Stimulated activated CD8-positive, alpha-beta memory T cell treated with anti-CD3 and anti-CD28 coated beads, Interleukin-15, amount 100 ng/mL, for 48 hours (primary cell): ENCODE data around the gene EPS8L2.

Experiments used
- DNase-seq, 2 donors: peaks; one replicate each; pipeline ENCODE4 v3.0.0-alpha.2; 2020; ENCODE audit warnings: low read depth in 2 of 2

EPS8L2 gene

DNA sequence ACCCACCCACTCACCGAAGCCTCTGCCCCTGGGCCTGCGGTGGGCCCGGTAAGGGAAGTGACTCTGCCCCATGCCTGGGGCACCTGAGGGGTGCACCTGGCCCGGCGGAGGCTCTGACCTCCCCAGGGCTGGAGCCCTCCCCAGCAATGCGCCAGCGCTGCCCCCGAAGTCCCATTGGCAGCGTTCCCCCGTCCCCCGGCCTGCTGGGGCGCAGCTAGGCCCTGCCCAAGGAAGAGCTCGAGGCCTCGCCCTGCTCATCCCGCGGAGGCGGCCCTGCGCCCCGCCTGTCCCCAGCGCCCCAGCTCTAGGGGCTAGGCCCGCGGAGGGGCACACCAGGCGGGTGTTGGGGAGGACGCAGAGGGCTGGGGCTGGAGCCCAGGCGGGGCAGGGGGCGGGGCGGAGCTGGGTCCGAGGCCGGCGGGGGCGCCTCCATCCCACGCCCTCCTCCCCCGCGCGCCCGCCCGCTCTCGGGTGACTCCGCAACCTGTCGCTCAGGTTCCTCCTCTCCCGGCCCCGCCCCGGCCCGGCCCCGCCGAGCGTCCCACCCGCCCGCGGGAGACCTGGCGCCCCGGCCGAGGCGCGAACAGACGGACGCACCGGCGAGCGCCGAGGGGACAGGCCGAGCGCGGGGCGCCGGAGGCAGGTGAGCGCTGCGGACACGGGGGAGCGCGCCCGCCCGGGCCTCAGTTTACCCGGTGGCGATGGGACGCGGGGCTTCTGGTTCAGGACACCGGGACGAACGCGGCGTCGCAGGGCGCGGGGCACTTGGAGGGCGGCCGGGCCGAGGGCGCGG is at the start of gene EPS8L2:
TSS of gene EPS8L2 (plus strand) at position 586 of the 793 bp plus-strand sequence. CDS start 3,177 bp downstream, outside the sequence.
- no peak for DNase-seq

DNA sequence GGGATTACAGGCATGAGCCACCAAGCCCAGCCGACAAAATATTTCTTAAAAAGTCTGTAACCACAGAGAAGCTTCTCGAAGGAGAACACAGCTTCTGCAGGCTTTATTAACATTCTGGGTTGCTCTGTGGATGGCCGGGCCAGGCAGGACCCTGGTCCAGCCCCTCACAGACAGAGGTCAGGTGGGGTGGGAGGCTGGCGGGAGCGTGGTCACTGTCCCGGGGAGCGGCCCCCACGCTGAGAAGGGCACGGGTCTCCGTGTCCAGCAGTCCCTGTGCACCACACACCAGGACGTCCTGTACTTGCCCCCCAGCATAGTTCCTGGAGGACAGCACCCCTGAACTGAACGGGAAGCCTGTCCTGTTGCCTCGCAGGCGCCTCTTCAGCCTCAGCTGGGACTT is 49.6 kb upstream of the EPS8L2 start:
- DNase-seq = no peak

DNA sequence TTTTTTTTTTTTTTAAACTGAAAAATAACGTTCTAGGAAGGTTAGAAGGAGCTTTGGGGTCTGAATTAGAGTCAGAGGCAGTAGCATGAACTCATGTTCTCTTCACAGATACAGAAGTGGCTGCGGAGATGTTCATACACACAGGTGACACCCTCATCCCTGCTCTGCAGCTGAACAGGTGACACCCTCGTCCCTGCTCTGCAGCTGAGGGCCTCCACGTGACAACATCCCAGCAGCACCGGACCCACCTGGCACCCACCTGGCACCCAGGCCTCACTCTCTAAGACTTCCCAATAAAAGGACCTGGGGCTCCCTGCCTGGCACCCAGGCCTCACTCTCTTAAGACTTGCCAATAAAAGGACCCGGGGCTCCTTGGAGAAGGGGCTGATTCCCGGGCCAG is 49.2 kb upstream of the EPS8L2 start:
- DNase-seq = no peak

DNA sequence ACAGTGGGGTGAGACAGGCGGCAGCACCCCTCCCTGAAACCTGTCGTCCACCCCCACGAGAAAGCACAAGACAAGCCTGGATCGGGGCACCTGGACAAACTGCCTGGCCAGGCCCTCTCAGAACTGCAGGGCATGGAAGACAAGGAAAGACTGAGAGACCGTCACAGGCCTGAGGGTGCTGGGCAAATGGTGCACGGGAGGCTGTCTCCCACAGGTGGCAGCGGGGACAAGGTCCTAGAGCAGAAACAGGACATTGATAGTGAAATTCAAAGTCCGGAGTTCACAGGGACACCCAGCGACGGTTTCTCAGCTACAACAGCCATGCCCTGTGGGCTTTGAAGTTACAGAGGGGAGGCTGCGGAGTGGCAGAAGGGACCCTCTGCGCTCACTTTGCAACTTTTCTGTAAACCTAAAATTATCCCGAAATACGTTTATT is 48.3 kb upstream of the EPS8L2 start:
- DNase-seq = no peak

DNA sequence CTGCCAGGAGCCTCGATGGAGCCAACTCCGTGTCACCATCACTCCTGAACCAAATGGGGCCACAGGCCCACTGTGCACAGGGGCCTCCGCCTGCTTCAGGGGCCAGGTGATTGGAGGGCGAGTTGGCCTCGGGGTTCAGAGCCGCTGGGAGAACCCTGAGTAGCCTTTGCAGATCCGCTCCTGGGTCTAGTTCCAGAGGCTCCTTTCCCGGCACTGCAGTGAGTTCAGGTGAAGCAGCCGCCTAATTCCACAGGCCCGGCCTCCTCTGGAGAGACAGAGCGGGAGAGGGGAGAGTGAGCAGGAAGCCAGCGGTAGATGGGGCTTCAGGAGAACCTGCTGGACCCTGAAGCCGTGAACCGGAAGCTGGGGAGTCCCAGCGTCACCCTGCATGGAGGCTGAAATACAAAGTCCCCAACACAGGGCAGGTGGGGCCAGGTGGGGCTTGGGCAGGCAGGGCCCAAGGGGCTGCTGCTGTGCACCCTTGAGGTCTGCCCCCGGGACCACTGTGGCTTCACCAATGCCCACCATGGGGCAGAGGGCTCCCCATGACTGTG is 46.4 kb upstream of the EPS8L2 start:
- no peak for DNase-seq

DNA sequence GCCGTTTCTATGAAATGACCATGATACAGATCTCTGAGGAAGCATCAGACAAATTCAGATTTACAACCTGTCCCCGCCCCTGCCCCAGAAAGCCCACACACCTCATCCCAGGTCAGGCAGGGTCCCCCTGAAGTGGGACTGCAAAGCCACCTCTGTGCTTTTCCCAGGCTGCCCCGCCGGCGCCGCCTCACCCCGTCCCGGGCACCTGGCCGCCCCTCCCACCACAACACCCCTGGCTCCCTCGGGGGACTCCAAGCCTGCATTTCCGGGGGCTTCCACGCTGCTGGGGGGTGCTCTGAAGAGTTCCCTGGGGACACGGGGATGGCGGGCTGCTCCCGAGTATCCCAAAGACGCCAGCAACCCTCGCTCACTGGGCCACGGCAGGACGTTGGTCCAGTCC is 45.8 kb upstream of the EPS8L2 start:
- no peak for DNase-seq

DNA sequence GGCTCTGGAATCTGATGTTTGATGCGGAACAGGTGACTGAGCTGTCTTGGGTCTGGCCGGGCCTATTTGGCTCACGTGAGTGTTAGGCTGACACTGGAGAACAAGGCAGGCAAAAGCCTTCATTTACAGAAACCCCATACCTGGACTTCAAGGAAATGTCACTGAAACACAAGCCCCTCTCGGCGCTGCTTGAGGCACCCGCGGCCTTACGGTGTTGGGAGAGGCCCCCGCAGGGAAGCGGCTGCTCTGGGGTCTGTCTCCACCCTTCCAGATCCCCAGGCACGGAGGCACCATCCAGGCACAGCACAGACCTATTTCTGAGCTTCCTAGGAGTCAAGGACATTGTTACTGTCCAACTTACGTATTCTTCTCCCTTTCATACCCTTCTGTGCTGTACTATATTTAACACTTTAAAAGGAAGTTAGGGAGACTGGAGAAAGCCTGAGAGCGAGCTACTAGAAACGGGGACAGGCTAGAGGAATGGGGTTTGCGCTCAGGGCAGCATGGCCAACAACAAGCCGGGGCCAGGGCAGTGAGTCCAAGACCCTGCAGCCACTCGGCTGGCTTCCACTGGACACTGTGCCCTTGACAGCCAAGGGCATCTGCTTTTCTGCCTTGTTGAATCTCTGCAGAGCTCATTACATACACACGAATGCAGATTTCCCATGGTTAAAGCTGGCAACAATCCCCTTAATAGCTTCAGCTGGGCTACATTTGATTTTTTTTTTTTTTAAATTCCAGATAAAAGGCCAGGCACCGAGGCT is 45.2 kb upstream of the EPS8L2 start:
- DNase-seq = no peak

DNA sequence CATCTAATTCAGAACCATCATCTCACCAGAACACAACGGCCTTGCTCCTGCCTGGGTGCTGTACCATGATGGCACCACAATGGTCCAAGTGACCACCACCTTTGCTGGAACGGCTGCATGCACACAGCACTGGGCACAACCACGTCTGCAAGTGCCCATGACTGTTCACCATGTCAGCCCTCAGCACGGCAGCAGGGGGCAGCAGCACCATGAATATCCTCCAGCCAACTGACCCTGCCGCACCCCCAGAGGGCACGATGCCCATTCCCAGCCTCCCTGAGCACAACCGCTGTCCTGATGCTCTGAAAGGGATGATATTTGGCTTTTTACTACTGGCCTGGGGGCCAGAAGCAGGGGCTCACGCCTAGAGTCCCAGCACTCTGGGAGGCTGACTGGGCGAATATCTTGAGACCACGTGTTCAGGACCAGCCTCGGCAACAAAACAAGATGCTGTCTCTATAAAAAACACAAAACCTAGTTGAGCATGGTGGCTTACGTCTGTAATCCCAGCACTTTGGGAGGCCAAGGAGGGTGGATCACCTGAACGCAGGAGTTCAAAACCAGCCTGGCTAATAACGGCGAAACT is 43.2 kb upstream of the EPS8L2 start:
- DNase-seq = no peak

DNA sequence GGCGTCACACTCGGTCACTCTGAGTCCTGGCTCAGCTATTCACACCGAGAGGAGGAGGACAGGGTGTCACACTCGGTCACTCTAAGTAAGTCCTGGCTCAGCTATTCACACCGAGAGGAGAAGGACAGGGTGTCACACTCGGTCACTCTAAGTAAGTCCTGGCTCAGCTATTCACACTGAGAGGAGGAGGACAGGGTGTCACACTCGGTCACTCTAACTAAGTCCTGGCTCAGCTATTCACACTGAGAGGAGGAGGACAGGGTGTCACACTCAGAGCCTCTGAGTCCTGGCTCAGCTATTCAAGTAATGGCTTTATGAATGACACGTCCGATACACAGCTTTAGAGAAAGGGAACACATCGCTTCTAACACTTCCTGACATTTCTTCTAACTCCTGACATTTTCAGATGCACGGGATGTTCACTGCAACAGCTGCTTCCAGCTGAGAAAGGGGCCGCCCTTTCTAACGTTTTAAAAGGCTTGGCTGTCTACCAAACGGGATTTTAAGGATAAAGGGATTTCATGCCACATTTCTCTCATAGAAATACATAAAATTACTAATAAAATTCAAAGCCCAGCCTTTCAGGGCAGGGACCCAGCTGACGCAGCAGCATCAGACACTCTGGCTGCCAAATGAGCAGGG is 40.8 kb upstream of the EPS8L2 start:
- no peak for DNase-seq

DNA sequence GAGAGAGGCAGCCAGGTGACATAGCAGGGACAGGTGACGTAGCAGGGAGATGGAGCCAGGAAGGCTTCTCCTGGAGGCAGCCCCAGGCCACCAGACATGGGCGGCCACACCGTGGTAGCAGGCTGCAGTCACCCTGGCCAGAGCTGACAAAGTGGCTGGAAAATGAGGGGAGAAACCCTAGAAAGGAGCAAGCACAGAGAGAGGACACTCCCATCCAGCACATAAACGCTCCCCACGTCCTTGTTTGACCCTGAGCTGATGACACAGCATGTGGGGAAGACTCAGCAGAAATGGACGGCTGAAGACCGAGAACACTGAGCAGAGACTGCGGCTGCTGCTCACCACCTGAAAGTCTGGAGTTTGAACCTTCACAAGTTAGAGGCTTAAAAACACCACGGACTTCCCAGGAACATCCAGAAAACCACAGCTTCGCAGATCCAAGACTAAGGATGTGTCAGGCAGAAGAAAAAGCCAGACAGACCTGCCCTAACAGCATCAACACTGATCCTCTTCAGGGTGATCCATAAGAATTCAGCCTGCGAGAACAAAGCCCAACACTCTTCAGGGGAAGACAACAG is 40.2 kb upstream of the EPS8L2 start:
- DNase-seq = no peak

DNA sequence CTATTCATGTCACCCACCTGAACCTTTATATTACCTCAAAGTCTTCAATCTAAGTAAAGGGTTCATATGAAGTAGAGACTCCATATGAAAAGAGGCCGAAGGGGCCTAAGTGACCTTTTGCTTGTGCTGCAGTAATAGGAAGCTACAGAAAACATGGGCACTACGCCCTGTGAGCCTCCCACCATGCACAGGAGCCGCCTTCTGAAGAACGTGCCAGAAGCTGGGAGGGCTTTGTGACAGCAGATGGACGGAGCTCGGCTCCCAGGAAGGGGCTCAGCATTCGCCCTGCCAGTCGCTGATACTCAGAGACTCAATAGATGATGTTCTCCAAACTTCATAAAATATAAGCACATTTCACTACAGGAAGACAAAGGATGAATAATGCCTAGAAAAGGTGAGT is 32.2 kb upstream of the EPS8L2 start:
- DNase-seq = no peak

DNA sequence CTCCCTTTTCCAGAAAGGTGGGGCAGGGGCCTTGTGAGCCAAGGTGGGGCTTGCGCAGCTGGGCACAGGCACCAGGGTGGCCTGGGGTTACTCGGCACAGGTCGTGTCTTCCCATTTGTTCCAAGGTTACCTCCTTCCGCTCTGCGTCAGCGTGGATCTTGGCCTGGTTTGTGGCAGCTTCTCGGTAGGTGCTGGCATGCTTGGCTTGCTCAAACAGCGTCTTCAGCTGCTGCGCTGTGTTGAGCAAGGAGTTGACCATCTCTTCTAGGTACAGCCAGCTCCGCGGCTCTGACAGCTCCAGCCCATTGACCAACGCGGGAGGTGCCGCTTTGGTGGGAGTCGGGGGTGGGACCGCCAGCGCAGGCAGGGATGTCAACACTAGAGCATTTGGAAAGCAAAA is 31.6 kb upstream of the EPS8L2 start:
- no peak for DNase-seq

DNA sequence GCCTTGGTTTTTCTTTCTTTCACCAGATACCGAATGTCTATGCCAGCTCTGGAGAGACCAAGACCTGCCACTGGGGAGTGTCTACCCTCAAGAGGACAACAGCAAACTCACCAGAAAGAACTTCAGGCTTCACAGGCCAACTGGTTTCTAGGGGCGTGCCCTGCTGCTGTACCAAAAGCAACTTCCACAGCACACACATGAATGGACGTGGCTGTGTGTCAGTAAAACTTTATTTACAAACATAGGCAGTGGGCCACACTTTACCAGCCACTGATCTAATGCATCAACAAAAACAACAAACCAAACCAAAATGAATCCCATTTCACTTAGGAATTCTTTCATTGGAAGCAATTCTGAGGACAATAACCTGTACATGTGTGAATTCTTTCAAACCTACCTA is 27.7 kb upstream of the EPS8L2 start:
- no peak for DNase-seq

DNA sequence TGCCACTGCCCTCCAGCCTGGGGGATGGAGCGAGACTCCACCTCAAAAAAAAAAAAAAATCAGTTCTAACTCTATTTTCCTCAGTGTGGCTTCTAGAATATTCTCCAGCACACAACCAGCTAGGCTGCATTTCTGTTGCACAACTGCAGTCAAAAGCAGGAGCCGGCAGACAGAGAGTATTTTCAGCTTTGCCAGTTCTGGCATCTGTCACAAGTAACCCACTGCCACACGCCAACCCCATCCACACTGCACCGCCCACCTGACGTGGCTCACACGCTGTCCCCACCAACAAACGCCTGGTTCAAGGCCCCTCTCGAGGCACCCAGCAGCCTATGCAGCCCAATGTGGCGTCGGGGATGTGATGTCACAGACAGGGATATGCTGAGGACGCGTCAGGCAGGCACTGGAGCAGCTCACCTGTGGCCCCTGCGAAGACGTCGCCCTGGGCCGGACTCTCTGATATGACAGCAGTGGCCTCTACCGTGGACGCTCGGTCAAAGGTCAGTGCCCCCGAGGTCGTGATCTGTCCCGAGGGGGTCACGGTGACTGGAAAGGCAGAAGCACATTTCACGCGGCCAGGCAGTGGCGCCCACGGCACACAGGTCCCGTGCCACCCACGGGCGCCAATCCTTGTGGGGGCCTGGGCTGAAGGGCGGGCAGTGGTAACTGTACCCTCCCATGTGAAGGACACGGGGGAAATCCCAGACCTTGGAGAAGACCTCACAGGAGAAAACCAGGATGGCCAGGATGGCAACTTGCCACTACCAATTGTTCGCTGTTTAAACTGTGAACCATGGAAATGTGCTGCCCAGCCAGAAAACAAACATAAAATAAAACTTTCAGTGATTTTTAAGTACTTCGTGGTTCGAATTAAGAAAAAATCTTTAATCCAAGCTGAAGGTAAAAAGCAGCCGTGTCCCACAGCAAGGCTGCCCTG is 26.5 kb upstream of the EPS8L2 start:
- no peak for DNase-seq

DNA sequence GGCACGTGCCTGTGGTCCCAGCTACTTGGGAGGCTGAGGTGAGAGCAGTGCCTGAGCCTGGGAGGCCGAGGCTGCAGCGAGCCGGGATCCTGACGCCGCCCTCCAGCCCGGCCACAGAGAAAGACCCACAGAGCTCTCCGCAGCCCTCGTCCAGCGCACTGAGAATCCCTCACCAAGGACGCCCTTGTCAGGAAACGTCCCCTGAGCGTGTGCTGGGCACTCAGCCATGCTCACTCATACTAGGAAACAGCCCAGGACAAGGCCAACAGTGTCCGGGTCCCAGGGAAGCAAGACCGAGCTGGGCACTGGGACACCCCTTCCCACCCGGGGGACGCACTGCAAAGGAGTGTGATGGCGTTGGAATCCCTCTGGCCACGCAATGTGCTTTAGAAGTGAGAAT is 25.6 kb upstream of the EPS8L2 start:
- no peak for DNase-seq

DNA sequence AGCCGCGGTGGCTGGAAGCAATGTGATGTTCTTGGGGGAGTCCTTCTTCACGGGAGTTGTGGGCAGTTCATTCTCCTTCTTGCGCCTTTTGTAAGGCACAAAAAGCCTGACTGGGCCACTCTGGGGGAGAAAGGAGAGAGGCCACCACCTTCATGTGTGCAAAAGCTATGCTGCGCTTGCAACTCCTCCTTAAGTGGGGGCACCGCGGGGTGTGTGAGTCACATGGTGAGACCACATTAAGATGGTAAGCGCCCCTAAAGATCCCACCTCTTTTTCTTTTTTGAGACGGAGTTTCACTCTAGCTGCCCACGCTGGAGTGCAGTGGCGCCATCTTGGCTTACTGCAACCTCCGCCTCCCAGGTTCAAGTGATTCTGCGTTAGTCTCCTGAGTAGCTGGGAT is 25.1 kb upstream of the EPS8L2 start:
- DNase-seq = peak; percentile 31 to 49

DNA sequence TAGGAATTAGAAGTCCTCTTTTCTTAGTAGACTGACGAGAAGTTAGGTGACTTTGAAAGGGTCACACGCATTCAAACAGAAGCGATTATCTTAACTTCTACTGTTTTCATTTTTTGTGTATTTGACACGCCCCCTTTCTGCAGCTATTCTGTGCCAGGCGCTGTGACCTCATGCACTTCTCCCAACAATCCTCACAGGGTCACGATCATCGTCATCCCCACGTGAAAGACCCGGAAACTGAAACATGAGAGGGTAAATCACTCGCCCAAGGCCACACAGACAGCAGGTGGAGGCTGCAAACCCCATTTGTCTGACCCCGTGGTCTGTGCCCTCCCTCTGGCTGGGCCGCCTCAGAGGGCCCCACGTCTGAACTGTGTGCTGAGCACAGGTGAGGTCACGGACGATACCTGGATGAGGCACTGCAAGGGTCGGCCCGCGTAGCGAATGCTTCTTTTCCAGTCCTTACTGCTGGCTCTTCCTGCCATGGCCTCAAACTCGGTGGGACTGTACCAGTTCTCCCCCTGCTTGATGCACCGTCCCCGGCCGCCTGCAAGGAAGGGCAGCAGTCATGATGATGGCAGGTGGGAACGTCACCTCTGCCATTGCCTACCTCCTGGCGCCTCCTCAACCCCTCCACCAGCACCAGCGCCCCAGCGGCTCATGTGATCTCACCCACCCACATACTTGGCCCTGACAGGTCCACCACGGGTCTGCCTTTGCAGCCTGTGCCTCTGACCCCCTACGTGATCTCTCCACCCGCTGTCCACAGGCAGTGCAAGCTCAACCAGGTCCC is 19.4 kb upstream of the EPS8L2 start:
- DNase-seq = no peak

DNA sequence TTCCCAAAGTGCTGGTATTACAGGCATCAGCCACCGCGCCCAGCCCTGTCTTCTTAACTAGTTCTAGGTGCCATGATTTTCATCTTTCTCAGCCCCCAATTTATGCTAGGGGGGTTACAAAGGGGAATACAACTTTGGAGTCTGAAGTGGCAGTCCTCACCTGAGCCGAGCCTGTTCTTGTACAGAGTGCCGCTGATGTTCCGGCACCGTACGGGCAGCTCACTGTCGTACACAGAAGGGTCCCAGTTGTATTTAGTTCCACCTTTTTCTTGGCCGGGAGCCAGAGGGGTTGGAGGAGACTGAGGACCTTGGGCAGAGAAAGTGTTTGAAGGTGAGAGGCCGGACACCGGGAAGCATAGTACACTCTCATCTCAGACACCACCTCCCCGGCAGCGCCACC is 18.3 kb upstream of the EPS8L2 start:
- DNase-seq = no peak

DNA sequence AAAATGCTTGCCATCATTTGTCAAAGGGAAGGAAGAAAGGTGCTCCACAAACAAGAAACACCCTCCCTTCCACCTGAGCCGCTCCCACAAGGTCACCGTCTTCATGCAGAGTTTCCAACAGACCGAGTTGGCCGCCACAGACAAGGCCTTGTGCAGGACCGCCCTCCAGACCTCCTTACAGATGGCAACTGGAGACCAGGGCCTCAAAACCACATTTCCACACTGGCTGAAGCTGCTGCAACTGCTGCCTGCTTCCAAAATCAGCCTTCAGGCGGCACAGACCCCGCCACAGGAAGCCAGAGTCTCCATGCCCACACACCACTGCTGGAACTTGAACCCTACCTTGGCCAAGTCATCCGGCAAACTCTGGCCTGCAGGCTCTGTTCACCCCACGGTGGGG is 17.4 kb upstream of the EPS8L2 start:
- DNase-seq = no peak

DNA sequence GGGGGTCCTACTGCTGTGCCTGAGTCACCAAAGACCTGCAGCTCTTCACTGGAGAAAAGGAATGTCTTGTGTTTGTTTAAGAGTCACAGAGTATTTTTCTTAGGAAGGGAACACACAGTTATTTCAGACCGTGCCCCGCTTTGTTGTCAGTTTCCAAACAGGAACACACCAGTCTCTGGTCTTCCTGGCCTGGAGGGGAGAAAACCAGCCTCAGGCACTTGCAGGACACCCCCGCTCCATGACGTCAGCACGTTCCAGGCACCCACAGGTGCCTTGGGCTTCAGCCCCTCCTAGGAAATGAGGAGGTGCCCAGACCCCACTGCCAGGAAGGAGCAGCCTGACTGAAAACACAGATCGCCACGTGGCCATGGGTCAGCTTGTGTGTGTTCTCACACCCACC is 16.4 kb upstream of the EPS8L2 start:
- no peak for DNase-seq
